IMR-90 (cell line): ENCODE measurements around the gene MBNL3. TPM values are rescaled to one million over a fixed set of nuclear protein-coding genes. Genes with fewer than 3 reads are reported as not detected.

Source experiments
- ATAC-seq: fragments of 200-7000 bp; cut with Tn5 transposase; 2 replicates; pipeline ENCODE4 v1.9.1; 2020; ENCODE audit warnings: low read depth, mild to moderate bottlenecking, moderate library complexity
- BruUV-seq: library from RNA; stranded (reverse); fragments of 400-500 nt; replicated peaks from 2 replicates; lab custom pipeline; 2021; lab: Mats Ljungman, UMichigan
- CTCF ChIA-PET: fragments of 300-600 bp; formaldehyde crosslinking; extraction: SDS; loops from one replicate; lab custom pipeline; 2021; ENCODE audit warnings: antibody characterized with exemption; lab: Yijun Ruan, JAX
- POLR2A ChIA-PET: fragments of 300-600 bp; sonication (Branson Sonifier 250); formaldehyde crosslinking; loops from one replicate; lab custom pipeline; 2022; ENCODE audit warnings: antibody characterized with exemption; ENCODE audit not compliant: unreplicated experiment; lab: Charles Lee
- DNase-seq: peaks from one replicate; pipeline ENCODE4 v3.0.0; 2013
- H2AFZ ChIP-seq: replicated peaks from 2 replicates; pipeline ENCODE3; 2013; ENCODE audit warnings: low read length, mild to moderate bottlenecking; ENCODE audit not compliant: poor library complexity
- H2AK5ac ChIP-seq: 2 replicates; pipeline ENCODE4 v1.6.1; 2013; ENCODE audit warnings: low read depth, low read length, inconsistent platforms
- H2AK9ac ChIP-seq: replicated peaks from 2 replicates; pipeline ENCODE3; 2013; ENCODE audit warnings: mild to moderate bottlenecking, low read depth, low read length, moderate library complexity; ENCODE audit not compliant: poor library complexity
- H2BK120ac ChIP-seq: 2 replicates; pipeline ENCODE4 v1.6.1; 2013; ENCODE audit warnings: low read depth, low read length, inconsistent platforms
- H2BK15ac ChIP-seq: 3 replicates; pipeline ENCODE4 v1.6.1; 2013; ENCODE audit warnings: low read depth, low read length, inconsistent platforms
- H2BK20ac ChIP-seq: 2 replicates; pipeline ENCODE4 v1.6.1; 2013; ENCODE audit warnings: low read depth, mild to moderate bottlenecking, inconsistent platforms, low read length, moderate library complexity
- H2BK5ac ChIP-seq: 2 replicates; pipeline ENCODE4 v1.6.1; 2013; ENCODE audit warnings: mild to moderate bottlenecking, low read depth, low read length, inconsistent platforms; ENCODE audit not compliant: poor library complexity, severe bottlenecking
- H3K14ac ChIP-seq: replicated peaks from 2 replicates; pipeline ENCODE4 v1.6.1; 2013; ENCODE audit warnings: low read depth, low read length, inconsistent platforms
- H3K18ac ChIP-seq: 2 replicates; pipeline ENCODE4 v1.6.1; 2013; ENCODE audit warnings: low read depth, low read length, control low read depth
- H3K23ac ChIP-seq: 2 replicates; pipeline ENCODE4 v1.6.1; 2013; ENCODE audit warnings: low read depth, low read length, inconsistent platforms
- H3K27ac ChIP-seq: 2 replicates; pipeline ENCODE4 v1.5.1; 2013; ENCODE audit warnings: mild to moderate bottlenecking, control low read depth, low read length; ENCODE audit not compliant: insufficient read depth
- H3K27me3 ChIP-seq: 2 replicates; pipeline ENCODE4 v1.6.1; 2013; ENCODE audit warnings: low read length; ENCODE audit not compliant: control insufficient read depth, insufficient read depth
- H3K36me3 ChIP-seq: 2 replicates; pipeline ENCODE4 v1.6.1; 2013; ENCODE audit warnings: low read length, mixed read lengths; ENCODE audit not compliant: control insufficient read depth, insufficient read depth
- H3K4ac ChIP-seq: 2 replicates; pipeline ENCODE4 v1.6.1; 2013; ENCODE audit warnings: low read depth, low read length, inconsistent platforms
- H3K4me1 ChIP-seq: 2 replicates; pipeline ENCODE4 v1.6.1; 2013; ENCODE audit warnings: low read length, mixed read lengths; ENCODE audit not compliant: control insufficient read depth, insufficient read depth
- H3K4me2 ChIP-seq: 2 replicates; pipeline ENCODE4 v1.6.1; 2013; ENCODE audit warnings: low read depth, mild to moderate bottlenecking, control low read depth, low read length, moderate library complexity
- H3K4me3 ChIP-seq: 2 replicates; pipeline ENCODE4 v1.5.1; 2013; ENCODE audit warnings: low read depth, mild to moderate bottlenecking, control low read depth, low read length, moderate library complexity; ENCODE audit not compliant: insufficient read depth
- H3K56ac ChIP-seq: 2 replicates; pipeline ENCODE4 v1.6.1; 2013; ENCODE audit warnings: low read length, inconsistent platforms; ENCODE audit not compliant: insufficient read depth; ENCODE audit errors: extremely low read depth
- H3K79me1 ChIP-seq, 2 experiments: 2 replicates each; pipeline ENCODE4 v1.6.1; 2013; ENCODE audit warnings: low read length in 2 of 2, inconsistent platforms in 1 of 2, low read depth in 1 of 2
- H3K9ac ChIP-seq: 2 replicates; pipeline ENCODE4 v1.6.1; 2013; ENCODE audit warnings: low read depth, low read length, control low read depth
- H3K9me1 ChIP-seq: 2 replicates; pipeline ENCODE4 v1.6.1; 2013; ENCODE audit warnings: low read length, inconsistent platforms; ENCODE audit not compliant: insufficient read depth
- H3K9me3 ChIP-seq: 2 replicates; pipeline ENCODE4 v1.6.1; 2013; ENCODE audit warnings: low read length; ENCODE audit not compliant: control insufficient read depth, insufficient read depth
- H4K20me1 ChIP-seq: 2 replicates; pipeline ENCODE4 v1.6.1; 2013; ENCODE audit warnings: low read length, inconsistent platforms; ENCODE audit not compliant: insufficient read depth
- H4K5ac ChIP-seq: 2 replicates; pipeline ENCODE4 v1.6.1; 2013; ENCODE audit warnings: mild to moderate bottlenecking, low read depth, low read length, control low read depth
- H4K8ac ChIP-seq, 2 experiments: 2 replicates each; pipeline ENCODE4 v1.6.1; 2013; ENCODE audit warnings: low read depth in 2 of 2, low read length in 2 of 2, control low read depth in 1 of 2, inconsistent platforms in 1 of 2
- H4K91ac ChIP-seq: 2 replicates; pipeline ENCODE4 v1.6.1; 2013; ENCODE audit warnings: low read depth, low read length, inconsistent platforms; ENCODE audit not compliant: insufficient read depth
- CEBPB ChIP-seq: IDR thresholded peaks from 2 replicates; pipeline ENCODE4 v1.6.1; 2012; ENCODE audit warnings: low read depth, low read length, improper control_type of control experiment
- FOS ChIP-seq: fragments of 150-350 bp; IDR thresholded peaks from 2 replicates; pipeline ENCODE4 v1.6.1; 2016; ENCODE audit warnings: low read depth, low read length
- MAFK ChIP-seq: IDR thresholded peaks from 2 replicates; pipeline ENCODE4 v1.6.1; 2012; ENCODE audit warnings: low read depth, low read length, improper control_type of control experiment
- MAZ ChIP-seq: IDR thresholded peaks from 2 replicates; pipeline ENCODE4 v1.6.1; 2012; ENCODE audit warnings: low read depth, mild to moderate bottlenecking, low read length, improper control_type of control experiment, moderate library complexity, borderline replicate concordance
- SMC3 ChIP-seq: fragments of 150-350 bp; IDR thresholded peaks from 2 replicates; pipeline ENCODE4 v1.6.1; 2016; ENCODE audit warnings: low read depth, mild to moderate bottlenecking, antibody characterized with exemption, low read length, moderate library complexity
- WGBS, 2 experiments: methylation state at CpG; one replicate each; pipeline versions ENCODE4 v1.1.5 to v1.1.7; 2013; ENCODE audit warnings: missing lambda C conversion rate in 2 of 2; ENCODE audit not compliant: insufficient read length in 1 of 2; ENCODE audit errors: extremely low coverage in 2 of 2; 5-methylcytosine and 5-hydroxymethylcytosine counted together
- dilution Hi-C: fragments of 300-500 bp; cut with HindIII; formaldehyde crosslinking; loops from one replicate; pipeline ENCODE4 v1.14.3; 2018; ENCODE audit warnings: low sequenced_read_pairs; ENCODE audit not compliant: unreplicated experiment
- in situ Hi-C: fragments of 300-500 bp; cut with MboI; formaldehyde crosslinking; loops from 3 replicates; pipeline ENCODE4 v1.14.3; 2019; ENCODE audit warnings: low sequenced_read_pairs, inconsistent platforms, mixed read lengths
- intact Hi-C: fragments of 100-400 bp; cut with micrococcal nuclease; formaldehyde crosslinking; loops from 2 replicates; pipeline ENCODE4 v1.10.0; 2022
- polyA plus RNA-seq, 3 experiments: library from polyadenylated mRNA; depleted of rRNA; stranded (reverse); fragments of >200 nt; gene quantifications; 2 replicates each; pipeline ENCODE4 v1.2.3, GENCODE V29; 2012; ENCODE audit warnings: low replicate concordance in 1 of 3
- total RNA-seq: library from RNA; depleted of rRNA; stranded (reverse); fragments of >200 nt; gene quantifications from 2 replicates; pipeline ENCODE4 v1.2.3, GENCODE V29; 2012
- TF ChIP-seq, protein P1 (sequence below): fragments of 150-350 bp; IDR thresholded peaks from 2 replicates; pipeline ENCODE4 v1.6.1; 2017; ENCODE audit warnings: mild to moderate bottlenecking, antibody characterized with exemption, low read length, low read depth

Gene MBNL3
- total and polyA plus RNA-seq, 2 of the 4 experiments (the other 2 are of a cell fraction): 0.32 to 1.1 TPM

DNA sequence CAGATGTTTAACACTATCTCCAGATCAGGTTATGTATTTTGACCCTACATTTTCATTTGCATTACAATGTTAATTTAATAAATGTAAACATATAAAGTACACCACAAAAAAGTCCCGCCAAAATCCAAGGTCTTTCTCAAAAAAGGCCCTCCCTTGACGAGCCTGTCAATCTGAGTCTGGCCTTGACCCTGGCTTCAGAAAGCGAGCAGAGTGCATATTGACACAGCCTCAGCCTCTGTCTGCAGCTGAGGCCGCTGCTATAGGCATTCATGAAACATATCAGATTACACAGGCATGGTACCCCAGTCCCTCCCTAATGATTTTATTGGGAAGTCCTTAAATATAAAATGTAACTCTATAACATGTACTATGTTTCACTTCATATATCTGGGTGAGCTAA lies 6.2 kb downstream of the MBNL3 start:
- no CpG with 5 or more reads among the region's 4 CpGs for WGBS, 2 experiments
- ATAC-seq (no peak), DNase-seq (no peak)
- Histone ChIP-seq H2BK15ac (no peak overlapping the region), H3K23ac (no peak overlapping the region), H2AK5ac (no peak overlapping the region), H2BK120ac (no peak overlapping the region), H4K8ac (no peak overlapping the region), H3K4me3 (no peak overlapping the region), H3K56ac (no peak overlapping the region), H3K18ac (no peak overlapping the region), H3K9ac (no peak overlapping the region), H4K91ac (no peak overlapping the region), H3K36me3 (no peaks in the 10 kb centered on the region), H3K4ac (no peak overlapping the region), H3K9me1 (peaks cover 4% of the 10 kb centered on the region; the same call in 1 of the 2 replicates), H4K5ac (no peak overlapping the region), H3K4me1 (no peaks in the 10 kb centered on the region), H3K9me3 (no peaks in the 10 kb centered on the region), H4K20me1 (no peaks in the 10 kb centered on the region), H2AK9ac (no peak overlapping the region), H3K14ac (no peak overlapping the region), H2AFZ (no peak overlapping the region), H3K4me2 (no peak overlapping the region), H3K79me1 (no peaks in the 10 kb centered on the region), H2BK20ac (no peak overlapping the region), H3K27ac (no peak overlapping the region), H2BK5ac (no peak overlapping the region), H3K27me3 (peaks cover 4% of the 10 kb centered on the region)
- CTCF ChIA-PET: no interaction called here
- in situ Hi-C loops (no loop called here), intact Hi-C loops (no loop called here), dilution Hi-C loops (no loop called here)
- POLR2A ChIA-PET: no interaction called here
- no TSS peak for BruUV-seq
- TF ChIP-seq MAFK (no peak), FOS (no peak), SMC3 (no peak), CEBPB (no peak), MAZ (no peak)
- TF ChIP-seq, protein P1, sequence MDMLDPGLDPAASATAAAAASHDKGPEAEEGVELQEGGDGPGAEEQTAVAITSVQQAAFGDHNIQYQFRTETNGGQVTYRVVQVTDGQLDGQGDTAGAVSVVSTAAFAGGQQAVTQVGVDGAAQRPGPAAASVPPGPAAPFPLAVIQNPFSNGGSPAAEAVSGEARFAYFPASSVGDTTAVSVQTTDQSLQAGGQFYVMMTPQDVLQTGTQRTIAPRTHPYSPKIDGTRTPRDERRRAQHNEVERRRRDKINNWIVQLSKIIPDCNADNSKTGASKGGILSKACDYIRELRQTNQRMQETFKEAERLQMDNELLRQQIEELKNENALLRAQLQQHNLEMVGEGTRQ: no peak
